Smooth muscle cell of the coronary artery (primary cell): ENCODE data around the gene NR6A1. TPM values are rescaled to one million over a fixed set of nuclear protein-coding genes. Genes with fewer than 3 reads are reported as not detected.

Experiments used
- total RNA-seq: library from RNA; depleted of rRNA; stranded (reverse); fragments of >200 nt; gene quantifications from 2 replicates; pipeline ENCODE4 v1.2.3, GENCODE V29; 2014; ENCODE audit warnings: low replicate concordance

The NR6A1 gene
- 0.35 and 0.45 TPM in 2 replicates for total RNA-seq

GRCh38 chr9:124771021-124771866, at the start of gene NR6A1:
NR6A1 (minus strand) TSS chr9:124771311.

DNA sequence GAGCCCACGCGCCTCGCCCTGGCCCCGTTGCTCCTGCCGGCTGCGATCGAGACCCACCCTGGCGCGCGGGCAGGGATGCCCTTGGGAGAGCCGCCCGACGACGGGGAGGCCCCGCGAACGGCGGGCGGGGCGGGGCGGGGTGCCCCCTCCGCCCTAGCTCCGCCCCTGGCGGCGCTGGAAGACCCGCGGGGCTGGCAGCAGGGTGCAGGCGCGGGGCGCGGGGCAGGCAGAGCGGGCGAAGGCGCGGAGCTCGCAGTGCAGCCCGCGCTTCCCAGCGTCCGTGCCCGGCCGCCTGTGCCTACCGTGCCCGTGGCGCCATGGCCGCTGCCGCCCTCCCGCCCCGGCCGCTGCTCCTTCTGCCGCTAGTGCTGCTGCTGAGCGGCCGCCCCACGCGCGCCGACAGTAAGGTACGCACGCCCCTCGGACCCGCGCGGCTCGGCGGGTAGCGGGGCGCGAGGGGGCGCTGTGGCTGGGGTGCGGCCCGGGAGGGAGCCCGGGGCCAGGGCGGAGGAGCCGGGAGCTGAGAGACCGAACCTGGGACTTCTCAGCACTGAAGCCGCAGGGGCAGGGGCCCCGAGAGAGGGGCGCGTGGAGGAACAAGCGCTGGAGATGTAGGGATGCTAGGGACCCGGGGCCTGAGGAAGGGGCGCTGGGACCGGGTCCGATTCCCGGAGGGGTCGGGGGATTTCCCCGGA, 6.0 kb upstream of the NR6A1 start, which contains the start of gene OLFML2A:
Gene OLFML2A (plus strand): TSS at position 180 of the 695 bp plus-strand sequence. CDS start 138 bp downstream, at position 318.

GRCh38 chr9:124506931-124507879, 263.9 kb downstream of the NR6A1 start, which contains the start of gene NR5A1:
NR5A1 (minus strand) TSS chr9:124507399; CDS start chr9:124503395, 4,004 bp downstream.

Other genes starting within 250 kb of the NR6A1 start
- gene OLFML2A, start 5.8 kb upstream of the NR6A1 start, total RNA-seq: 0.98 and 6.2 TPM in 2 replicates
- gene WDR38, start 82.1 kb upstream of the NR6A1 start, total RNA-seq: not detected in 2 replicates
- gene RPL35, start 90.6 kb upstream of the NR6A1 start, total RNA-seq: 3,385 and 4,079 TPM in 2 replicates
- gene ARPC5L, start 90.8 kb upstream of the NR6A1 start, total RNA-seq: 9.6 and 15.6 TPM in 2 replicates
- gene GOLGA1, start 169.8 kb upstream of the NR6A1 start, total RNA-seq: 3.4 and 9.8 TPM in 2 replicates